AG04449 (cell line): ENCODE data around the gene PRRT4.

Experiments
- CTCF ChIA-PET: fragments of 350-600 bp; formaldehyde crosslinking; extraction: SDS; loops from one replicate; lab custom pipeline; 2021; ENCODE audit warnings: antibody characterized with exemption; lab: Yijun Ruan, JAX
- POLR2A ChIA-PET: fragments of 400-600, 350-600 bp; formaldehyde crosslinking; extraction: SDS; loops from one replicate; lab custom pipeline; 2020; ENCODE audit warnings: antibody characterized with exemption, inconsistent platforms; lab: Yijun Ruan, JAX
- DNase-seq: peaks from one replicate; pipeline ENCODE4 v3.0.0-alpha.2; 2010; ENCODE audit warnings: low read depth, low spot score
- H3K4me3 ChIP-seq: 2 replicates; pipeline ENCODE4 v1.5.1; 2011; ENCODE audit warnings: low read depth, mild to moderate bottlenecking, control low read depth, low read length
- TF ChIP-seq, protein P1 (sequence below): IDR thresholded peaks from one replicate; pipeline ENCODE4 v1.5.1; 2011; ENCODE audit warnings: mild to moderate bottlenecking, moderate library complexity, low read length, control low read depth, inconsistent platforms; ENCODE audit not compliant: insufficient read depth; ENCODE audit errors: missing control alignments

The PRRT4 gene

DNA sequence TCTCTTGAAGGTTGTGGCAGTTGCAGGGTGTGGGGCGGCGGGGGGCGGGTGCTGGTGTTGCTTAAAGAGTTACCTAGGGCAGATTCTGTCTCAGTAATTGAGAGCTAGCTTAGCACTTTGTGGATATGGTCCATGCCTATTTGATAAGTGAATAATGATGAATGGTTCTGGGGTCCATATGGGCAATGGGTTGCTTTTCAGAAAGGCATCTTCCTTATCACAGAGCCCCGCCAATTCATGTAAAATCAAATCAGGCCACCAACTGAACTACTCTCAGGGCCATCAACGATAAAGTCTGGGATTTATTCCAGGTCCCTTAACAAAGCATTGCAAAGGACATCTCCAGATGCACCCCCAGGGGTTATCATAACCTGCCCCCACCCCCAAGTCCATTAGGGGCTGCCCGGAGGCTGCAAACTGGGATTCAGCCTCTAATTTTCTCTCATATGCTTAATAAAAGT, 1.8 kb upstream of the PRRT4 start:
- DNase-seq = no peak
- POLR2A ChIA-PET = interaction anchor here (1.5 kb wide), 1 partner anchor 20 kb away, joined by 5 read pairs; the partner anchor contains the start of gene RBM28
- CTCF ChIA-PET = interaction anchor here (1.1 to 1.7 kb wide), 5 partner anchors 10 to 25 kb away, joined by 3 to 9 read pairs (median 4); no protein-coding TSS in a partner anchor
- no peak overlapping the region for H3K4me3 ChIP-seq
- TF ChIP-seq, protein P1, sequence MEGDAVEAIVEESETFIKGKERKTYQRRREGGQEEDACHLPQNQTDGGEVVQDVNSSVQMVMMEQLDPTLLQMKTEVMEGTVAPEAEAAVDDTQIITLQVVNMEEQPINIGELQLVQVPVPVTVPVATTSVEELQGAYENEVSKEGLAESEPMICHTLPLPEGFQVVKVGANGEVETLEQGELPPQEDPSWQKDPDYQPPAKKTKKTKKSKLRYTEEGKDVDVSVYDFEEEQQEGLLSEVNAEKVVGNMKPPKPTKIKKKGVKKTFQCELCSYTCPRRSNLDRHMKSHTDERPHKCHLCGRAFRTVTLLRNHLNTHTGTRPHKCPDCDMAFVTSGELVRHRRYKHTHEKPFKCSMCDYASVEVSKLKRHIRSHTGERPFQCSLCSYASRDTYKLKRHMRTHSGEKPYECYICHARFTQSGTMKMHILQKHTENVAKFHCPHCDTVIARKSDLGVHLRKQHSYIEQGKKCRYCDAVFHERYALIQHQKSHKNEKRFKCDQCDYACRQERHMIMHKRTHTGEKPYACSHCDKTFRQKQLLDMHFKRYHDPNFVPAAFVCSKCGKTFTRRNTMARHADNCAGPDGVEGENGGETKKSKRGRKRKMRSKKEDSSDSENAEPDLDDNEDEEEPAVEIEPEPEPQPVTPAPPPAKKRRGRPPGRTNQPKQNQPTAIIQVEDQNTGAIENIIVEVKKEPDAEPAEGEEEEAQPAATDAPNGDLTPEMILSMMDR = no peak

DNA sequence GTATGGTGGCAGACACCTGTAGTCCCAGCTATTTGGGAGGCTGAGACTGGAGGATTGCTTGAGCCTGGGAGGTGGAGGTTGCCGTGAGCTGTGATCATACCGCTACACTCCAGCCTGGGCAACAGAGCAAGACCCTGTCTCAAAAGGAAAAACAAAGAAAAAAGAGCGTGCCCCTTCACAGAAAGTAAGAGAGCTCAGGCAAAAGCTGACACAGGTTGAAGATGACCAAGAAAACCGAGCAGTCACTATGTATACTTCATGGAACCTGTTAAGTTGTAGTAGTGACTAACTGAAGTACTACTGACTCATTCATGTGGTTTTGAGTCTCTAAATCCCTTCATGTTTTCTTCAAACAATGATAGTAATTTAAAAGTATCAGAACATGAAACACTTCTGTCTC, 1.2 kb upstream of the PRRT4 start:
- ChIA-PET POLR2A (interaction anchor here (1.5 kb wide), 1 partner anchor 19 kb away, joined by 5 read pairs; the partner anchor contains the start of gene RBM28), CTCF (interaction anchor here (1.1 to 1.7 kb wide), 5 partner anchors 10 to 25 kb away, joined by 3 to 9 read pairs (median 4); no protein-coding TSS in a partner anchor)
- H3K4me3 ChIP-seq = no peak overlapping the region
- no peak for DNase-seq
- TF ChIP-seq, protein P1 = no peak

DNA sequence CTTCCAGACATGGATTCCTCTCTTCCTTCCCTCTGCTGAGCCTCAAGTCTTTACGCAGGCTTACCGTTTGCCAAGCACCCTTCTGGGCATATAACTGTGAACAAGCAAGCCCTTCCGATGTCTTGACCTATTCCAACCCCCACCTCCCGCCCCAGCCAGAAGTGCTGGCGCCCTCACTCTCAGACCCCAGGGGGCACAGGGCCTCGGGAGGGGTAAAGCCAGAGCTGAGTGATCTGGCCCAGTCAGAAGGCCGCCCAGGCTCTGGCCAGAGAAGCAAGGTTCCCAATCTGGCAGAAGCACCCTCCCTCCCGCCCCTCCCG, 1.2 kb downstream of the PRRT4 start:
- TF ChIP-seq, protein P1 = no peak
- DNase-seq = no peak
- CTCF ChIA-PET = interaction anchor here (5.2 kb wide), 1 partner anchor 12 kb away, joined by 47 read pairs; no protein-coding TSS in a partner anchor
- no peak overlapping the region for H3K4me3 ChIP-seq
- POLR2A ChIA-PET = no interaction called here

DNA sequence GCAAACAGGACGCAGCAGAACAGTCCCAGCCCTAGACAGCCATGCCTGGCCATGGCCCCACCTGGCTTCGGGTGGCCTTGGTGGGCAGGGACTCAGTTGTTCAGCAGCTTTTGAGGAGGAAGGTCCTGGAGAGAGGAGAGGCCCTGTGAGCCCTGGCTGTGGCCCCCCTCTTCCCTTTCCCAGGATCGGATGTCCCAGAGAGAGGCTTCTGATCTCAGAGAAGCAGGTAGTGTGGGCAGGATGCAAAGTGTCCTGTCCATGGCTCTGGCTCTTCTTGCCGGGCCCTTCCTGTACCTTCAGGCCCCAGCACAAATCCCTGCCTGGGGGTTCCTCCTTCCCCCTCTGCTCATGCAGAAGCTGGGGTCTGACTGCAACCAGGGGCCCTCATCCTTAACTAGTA, 1.6 kb downstream of the PRRT4 start:
- CTCF ChIA-PET = interaction anchor here (1.1 to 5.2 kb wide), 3 partner anchors 11 to 68 kb away, joined by 3 to 47 read pairs (median 4); no protein-coding TSS in a partner anchor
- TF ChIP-seq, protein P1 = no peak
- POLR2A ChIA-PET = no interaction called here
- no peak for DNase-seq
- no peak overlapping the region for H3K4me3 ChIP-seq

DNA sequence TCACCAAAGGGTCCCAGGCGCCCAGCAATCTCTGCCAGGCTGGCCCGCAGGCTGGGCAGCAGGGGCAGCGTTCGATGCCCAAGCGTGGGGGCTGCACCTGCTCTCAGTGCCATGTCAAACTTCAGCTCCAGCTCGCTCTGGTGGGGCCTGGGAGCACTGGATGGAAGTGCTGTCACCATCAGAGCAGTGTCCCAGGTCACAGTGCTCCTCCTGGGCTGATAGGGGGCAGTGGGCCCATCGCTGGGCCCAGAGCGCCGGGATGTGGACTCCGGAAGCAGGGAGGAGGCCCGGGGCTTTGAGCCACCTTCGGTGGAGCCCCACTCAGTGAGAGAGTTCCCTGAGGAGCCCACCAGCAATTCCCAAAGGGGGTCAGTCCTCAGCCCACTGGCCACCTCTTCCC, 2.2 kb downstream of the PRRT4 start:
- no peak for DNase-seq
- TF ChIP-seq, protein P1 = no peak
- no peak overlapping the region for H3K4me3 ChIP-seq
- POLR2A ChIA-PET = no interaction called here
- CTCF ChIA-PET = interaction anchor here (1.1 to 5.2 kb wide), 6 partner anchors 11 to 69 kb away, joined by 3 to 47 read pairs (median 14); no protein-coding TSS in a partner anchor

DNA sequence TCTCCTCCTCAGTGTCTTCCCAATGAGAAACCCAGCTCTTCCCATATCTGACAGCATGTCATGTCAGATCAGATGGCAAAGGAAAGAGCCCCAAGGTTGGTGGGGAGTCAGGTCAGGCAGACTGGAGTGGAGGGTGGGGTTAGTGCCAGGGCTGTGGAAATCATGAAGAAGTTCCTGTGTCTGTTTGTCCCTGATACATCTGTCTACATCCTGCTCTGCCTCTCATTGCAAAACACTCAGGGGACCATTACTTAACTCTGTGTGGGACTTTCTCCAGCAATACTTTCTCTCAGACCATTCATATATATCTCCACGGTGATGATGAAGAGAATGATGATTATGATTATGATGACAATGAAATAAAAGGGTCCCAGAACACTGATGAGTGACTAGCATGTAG, 3.3 kb downstream of the PRRT4 start:
- DNase-seq = no peak
- POLR2A ChIA-PET = no interaction called here
- CTCF ChIA-PET = interaction anchor here (1.0 to 5.2 kb wide), 11 partner anchors 10 to 99 kb away, joined by 3 to 47 read pairs (median 5); no protein-coding TSS in a partner anchor
- H3K4me3 ChIP-seq = no peak overlapping the region
- TF ChIP-seq, protein P1 = no peak
